HepG2 (cell line): ENCODE data around the gene FAM222A. TPM values are rescaled to one million over a fixed set of nuclear protein-coding genes. Genes with fewer than 3 reads are reported as not detected.
A peak's percentile ranks its signal among the peaks of the same experiment; 100 is the strongest.

Experiments
- ATF4 ChIP-seq, 2 experiments: fragments of 450-650 bp in 1 of 2; sonication (generic) in 1 of 2; formaldehyde crosslinking; IDR thresholded peaks; 2 replicates each; pipeline versions ENCODE4 v1.5.0 to v1.8.0; 2020 to 2022; ENCODE audit warnings: mild to moderate bottlenecking in 1 of 2, missing genetic modification reagents in 1 of 2
- ATRX ChIP-seq: sonication (generic); formaldehyde crosslinking; IDR thresholded peaks from 2 replicates; pipeline ENCODE4 v1.4.0; 2020; ENCODE audit warnings: missing genetic modification reagents, borderline replicate concordance
- CCAR2 ChIP-seq: fragments of 200-400 bp; formaldehyde crosslinking; optimal IDR thresholded peaks from 2 replicates; pipeline ENCODE3; 2018; ENCODE audit warnings: low read depth, mild to moderate bottlenecking, low read length, moderate library complexity
- CERS6 ChIP-seq: sonication (generic); formaldehyde crosslinking; IDR thresholded peaks from 2 replicates; pipeline ENCODE4 v1.5.0; 2020; ENCODE audit warnings: missing genetic modification reagents
- HMGXB4 ChIP-seq, 2 experiments: sonication (generic) in 1 of 2; formaldehyde crosslinking in 1 of 2; IDR thresholded peaks; 2 replicates each; pipeline versions ENCODE4 v1.4.0 to v1.6.1; 2018 to 2020; ENCODE audit warnings: missing genetic modification reagents in 2 of 2, borderline replicate concordance in 1 of 2, low read depth in 1 of 2, mild to moderate bottlenecking in 1 of 2, missing biosample characterization in 1 of 2
- JUN ChIP-seq: sonication (generic); formaldehyde crosslinking; IDR thresholded peaks from 2 replicates; pipeline ENCODE4 v1.4.0; 2020; ENCODE audit warnings: mild to moderate bottlenecking, missing genetic modification reagents
- MBD4 ChIP-seq: IDR thresholded peaks from 2 replicates; pipeline ENCODE4 v1.6.1; 2012; ENCODE audit warnings: low read length, inconsistent platforms, borderline replicate concordance
- MEIS2 ChIP-seq: sonication (generic); formaldehyde crosslinking; IDR thresholded peaks from 2 replicates; pipeline ENCODE4 v1.9.0; 2021; ENCODE audit warnings: mild to moderate bottlenecking, missing genetic modification reagents
- ZBTB42 ChIP-seq: sonication (generic); formaldehyde crosslinking; IDR thresholded peaks from 2 replicates; pipeline ENCODE4 v1.5.0; 2020; ENCODE audit warnings: mild to moderate bottlenecking, missing genetic modification reagents
- ZBTB8A ChIP-seq: sonication (generic); formaldehyde crosslinking; IDR thresholded peaks from 2 replicates; pipeline ENCODE4 v1.4.0; 2020; ENCODE audit warnings: mild to moderate bottlenecking, low read depth, missing genetic modification reagents, borderline replicate concordance
- ZFX ChIP-seq: sonication (generic); formaldehyde crosslinking; IDR thresholded peaks from 2 replicates; pipeline ENCODE4 v1.4.0; 2020; ENCODE audit warnings: mild to moderate bottlenecking, low read depth, missing genetic modification reagents, moderate library complexity
- ZNF816 ChIP-seq: sonication (generic); formaldehyde crosslinking; IDR thresholded peaks from 2 replicates; pipeline ENCODE4 v1.8.0; 2022; ENCODE audit warnings: missing genetic modification reagents, mild to moderate bottlenecking, borderline replicate concordance
- polyA plus RNA-seq, 8 experiments: library from polyadenylated mRNA; depleted of rRNA in 3 of 8; stranded (reverse) in 7 of 8; unstranded in 1 of 8; fragments of >200 nt; fragmentation: Illumina TruSeq in 4 of 8; extraction: Trizol in 4 of 8; gene quantifications; 2 replicates each; pipeline versions ENCODE4 v1.2.1 to v1.2.3, GENCODE V29; 2011 to 2016; ENCODE audit warnings: low read depth in 4 of 8, missing spikeins in 1 of 8, mixed read lengths in 1 of 8; ENCODE audit not compliant: insufficient read depth in 1 of 8
- total RNA-seq, 5 experiments: library from RNA; depleted of rRNA; stranded (reverse); fragments of >200 nt; fragmentation: Illumina TruSeq; extraction: Trizol; gene quantifications; 2 replicates each; pipeline ENCODE4 v1.2.3, GENCODE V29; 2016; ENCODE audit warnings: low read depth in 1 of 5
- TF ChIP-seq, protein P1 (sequence below): sonication (generic); formaldehyde crosslinking; IDR thresholded peaks from 2 replicates; pipeline ENCODE4 v1.9.0; 2021; ENCODE audit warnings: missing genetic modification reagents, borderline replicate concordance
- TF ChIP-seq, protein P2 (sequence below): sonication (generic); formaldehyde crosslinking; IDR thresholded peaks from 2 replicates; pipeline ENCODE4 v1.5.1; 2020; ENCODE audit warnings: mild to moderate bottlenecking, missing genetic modification reagents, borderline replicate concordance
- TF ChIP-seq, protein P3 (sequence below): sonication (generic); formaldehyde crosslinking; IDR thresholded peaks from 2 replicates; pipeline ENCODE4 v1.8.1; 2023; ENCODE audit warnings: mild to moderate bottlenecking, missing genetic modification reagents, borderline replicate concordance

The FAM222A gene
- total and polyA plus RNA-seq, 2 of the 13 experiments (the other 11 are each of a cell fraction or from before 2014, with no cell fraction given), result 2.7 to 9.6 TPM

DNA sequence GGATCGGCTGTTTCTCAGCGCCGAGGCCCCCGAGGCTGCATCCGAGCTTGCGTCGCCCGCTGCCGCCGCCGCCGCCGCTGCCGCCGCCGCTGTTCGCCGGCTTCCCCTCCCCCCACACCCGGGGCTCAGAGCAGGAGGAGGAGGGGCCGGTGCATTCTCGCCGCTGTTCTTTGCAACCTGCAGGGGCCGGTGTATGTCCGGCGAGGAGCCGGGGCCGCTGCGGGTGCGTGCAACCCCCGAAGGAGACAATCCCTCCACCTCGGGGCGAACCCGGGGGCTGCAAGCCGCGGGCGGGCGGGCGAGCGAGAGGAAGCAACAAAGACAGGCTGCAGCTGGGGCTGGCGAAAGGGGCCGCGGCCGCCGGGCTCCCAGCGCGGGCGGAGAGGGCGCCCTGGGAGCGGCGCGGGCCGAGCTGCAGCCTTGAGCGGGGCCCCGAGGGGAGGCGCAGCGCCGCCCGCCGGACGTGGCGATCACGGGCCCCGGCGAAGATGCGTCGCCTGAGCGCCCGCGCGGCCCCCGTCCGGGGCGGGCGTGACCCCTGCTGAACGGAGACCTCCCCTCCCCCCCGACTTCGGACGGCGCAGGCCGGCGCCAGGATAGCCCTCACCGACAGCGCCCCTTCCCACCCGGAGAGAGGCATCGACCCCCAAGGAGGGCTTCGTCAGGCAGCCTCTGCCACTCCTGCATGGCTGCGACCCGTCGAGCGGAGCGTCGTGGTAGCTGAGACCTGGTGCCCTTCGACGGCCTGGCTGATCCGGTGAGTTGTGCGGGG is 702 bp downstream of the FAM222A start (continued):
- peak; percentile 35; the same call in 1 of the 2 replicates for TF ChIP-seq MEIS2 (CRISPR knock-in tag)
- TF ChIP-seq ZBTB8A (CRISPR knock-in tag), result no peak
- TF ChIP-seq, protein P1, sequence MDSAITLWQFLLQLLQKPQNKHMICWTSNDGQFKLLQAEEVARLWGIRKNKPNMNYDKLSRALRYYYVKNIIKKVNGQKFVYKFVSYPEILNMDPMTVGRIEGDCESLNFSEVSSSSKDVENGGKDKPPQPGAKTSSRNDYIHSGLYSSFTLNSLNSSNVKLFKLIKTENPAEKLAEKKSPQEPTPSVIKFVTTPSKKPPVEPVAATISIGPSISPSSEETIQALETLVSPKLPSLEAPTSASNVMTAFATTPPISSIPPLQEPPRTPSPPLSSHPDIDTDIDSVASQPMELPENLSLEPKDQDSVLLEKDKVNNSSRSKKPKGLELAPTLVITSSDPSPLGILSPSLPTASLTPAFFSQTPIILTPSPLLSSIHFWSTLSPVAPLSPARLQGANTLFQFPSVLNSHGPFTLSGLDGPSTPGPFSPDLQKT (CRISPR knock-in tag), result no peak
- TF ChIP-seq MBD4, result no peak
- TF ChIP-seq, protein P2, sequence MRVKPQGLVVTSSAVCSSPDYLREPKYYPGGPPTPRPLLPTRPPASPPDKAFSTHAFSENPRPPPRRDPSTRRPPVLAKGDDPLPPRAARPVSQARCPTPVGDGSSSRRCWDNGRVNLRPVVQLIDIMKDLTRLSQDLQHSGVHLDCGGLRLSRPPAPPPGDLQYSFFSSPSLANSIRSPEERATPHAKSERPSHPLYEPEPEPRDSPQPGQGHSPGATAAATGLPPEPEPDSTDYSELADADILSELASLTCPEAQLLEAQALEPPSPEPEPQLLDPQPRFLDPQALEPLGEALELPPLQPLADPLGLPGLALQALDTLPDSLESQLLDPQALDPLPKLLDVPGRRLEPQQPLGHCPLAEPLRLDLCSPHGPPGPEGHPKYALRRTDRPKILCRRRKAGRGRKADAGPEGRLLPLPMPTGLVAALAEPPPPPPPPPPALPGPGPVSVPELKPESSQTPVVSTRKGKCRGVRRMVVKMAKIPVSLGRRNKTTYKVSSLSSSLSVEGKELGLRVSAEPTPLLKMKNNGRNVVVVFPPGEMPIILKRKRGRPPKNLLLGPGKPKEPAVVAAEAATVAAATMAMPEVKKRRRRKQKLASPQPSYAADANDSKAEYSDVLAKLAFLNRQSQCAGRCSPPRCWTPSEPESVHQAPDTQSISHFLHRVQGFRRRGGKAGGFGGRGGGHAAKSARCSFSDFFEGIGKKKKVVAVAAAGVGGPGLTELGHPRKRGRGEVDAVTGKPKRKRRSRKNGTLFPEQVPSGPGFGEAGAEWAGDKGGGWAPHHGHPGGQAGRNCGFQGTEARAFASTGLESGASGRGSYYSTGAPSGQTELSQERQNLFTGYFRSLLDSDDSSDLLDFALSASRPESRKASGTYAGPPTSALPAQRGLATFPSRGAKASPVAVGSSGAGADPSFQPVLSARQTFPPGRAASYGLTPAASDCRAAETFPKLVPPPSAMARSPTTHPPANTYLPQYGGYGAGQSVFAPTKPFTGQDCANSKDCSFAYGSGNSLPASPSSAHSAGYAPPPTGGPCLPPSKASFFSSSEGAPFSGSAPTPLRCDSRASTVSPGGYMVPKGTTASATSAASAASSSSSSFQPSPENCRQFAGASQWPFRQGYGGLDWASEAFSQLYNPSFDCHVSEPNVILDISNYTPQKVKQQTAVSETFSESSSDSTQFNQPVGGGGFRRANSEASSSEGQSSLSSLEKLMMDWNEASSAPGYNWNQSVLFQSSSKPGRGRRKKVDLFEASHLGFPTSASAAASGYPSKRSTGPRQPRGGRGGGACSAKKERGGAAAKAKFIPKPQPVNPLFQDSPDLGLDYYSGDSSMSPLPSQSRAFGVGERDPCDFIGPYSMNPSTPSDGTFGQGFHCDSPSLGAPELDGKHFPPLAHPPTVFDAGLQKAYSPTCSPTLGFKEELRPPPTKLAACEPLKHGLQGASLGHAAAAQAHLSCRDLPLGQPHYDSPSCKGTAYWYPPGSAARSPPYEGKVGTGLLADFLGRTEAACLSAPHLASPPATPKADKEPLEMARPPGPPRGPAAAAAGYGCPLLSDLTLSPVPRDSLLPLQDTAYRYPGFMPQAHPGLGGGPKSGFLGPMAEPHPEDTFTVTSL (CRISPR knock-in tag), result no peak
- peak in 1 of 2 experiments; percentile 67; a peak in 2 of 4 replicates for TF ChIP-seq HMGXB4 (CRISPR knock-in tag; IDR thresholded peaks at IDR 0.05; ENCODE audit: borderline replicate concordance in 1 of 2, low read depth in 1 of 2)
- TF ChIP-seq ZFX, result peak; percentile 43
- TF ChIP-seq, protein P3, sequence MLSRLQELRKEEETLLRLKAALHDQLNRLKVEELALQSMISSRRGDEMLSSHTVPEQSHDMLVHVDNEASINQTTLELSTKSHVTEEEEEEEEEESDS (CRISPR knock-in tag), result peak; percentile 63; the same call in 1 of the 2 replicates
- no peak for TF ChIP-seq JUN (CRISPR knock-in tag)
- peak; percentile 64; the same call in 1 of the 2 replicates for TF ChIP-seq ZNF816 (CRISPR knock-in tag)
- TF ChIP-seq ATRX (CRISPR knock-in tag), result no peak
- no peak for TF ChIP-seq CCAR2
- no peak for TF ChIP-seq ATF4 (CRISPR knock-in tag; IDR thresholded peaks at IDR 0.05)
- TF ChIP-seq CERS6 (CRISPR knock-in tag), result no peak
- no peak for TF ChIP-seq ZBTB42 (CRISPR knock-in tag)
